Endothelial cell of umbilical vein (primary cell): Measurements from ENCODE around the gene ARL2BP. TPM values are rescaled to one million over a fixed set of nuclear protein-coding genes. Genes with fewer than 3 reads are reported as not detected.

ENCODE experiments used
- BruUV-seq: library from RNA; stranded (reverse); fragments of 400-500 nt; replicated peaks from 2 replicates; lab custom pipeline; 2021; lab: Mats Ljungman, UMichigan
- CTCF ChIA-PET: fragments of 300-600, 350-600 bp; sonication (Branson Sonifier 250); formaldehyde crosslinking; loops from one replicate; lab custom pipeline; 2021; ENCODE audit warnings: antibody characterized with exemption, inconsistent platforms; lab: Charles Lee
- POLR2A ChIA-PET: fragments of 300-600, 350-600 bp; sonication (Branson Sonifier 250); formaldehyde crosslinking; loops from one replicate; lab custom pipeline; 2021; ENCODE audit warnings: antibody characterized with exemption, inconsistent platforms; lab: Charles Lee
- DNase-seq: peaks from one replicate; pipeline ENCODE4 v3.0.0-alpha.2; 2011; ENCODE audit warnings: low read depth, low spot score
- FAIRE-seq: peaks from 2 replicates; lab custom pipeline; 2011; peaks lifted over from hg19 to GRCh38; lab: Jason Lieb, UNC
- H2AFZ ChIP-seq: 2 replicates; pipeline ENCODE4 v1.6.0; 2012; ENCODE audit warnings: low read depth, low read length, control low read depth, inconsistent platforms
- H3K27ac ChIP-seq: 2 replicates; pipeline ENCODE4 v1.5.1; 2011; ENCODE audit warnings: low read depth, mild to moderate bottlenecking, control low read depth, low read length, moderate library complexity; ENCODE audit not compliant: insufficient read depth
- H3K27me3 ChIP-seq, 2 experiments: 2 replicates each; pipeline versions ENCODE4 v1.6.0 to v1.6.1; 2011; ENCODE audit warnings: low read length in 2 of 2, mixed read lengths in 1 of 2; ENCODE audit not compliant: control insufficient read depth in 2 of 2, insufficient read depth in 2 of 2
- H3K36me3 ChIP-seq, 2 experiments: 2 replicates in 1 of 2; 3 replicates in 1 of 2; pipeline ENCODE4 v1.5.1; 2011; ENCODE audit warnings: low read length in 2 of 2, mild to moderate bottlenecking in 1 of 2, moderate library complexity in 1 of 2; ENCODE audit not compliant: control insufficient read depth in 2 of 2, insufficient read depth in 2 of 2; ENCODE audit errors: extremely low read depth in 1 of 2
- H3K4me1 ChIP-seq: 3 replicates; pipeline ENCODE4 v1.5.1; 2011; ENCODE audit warnings: mild to moderate bottlenecking, low read length; ENCODE audit not compliant: control insufficient read depth, insufficient read depth; ENCODE audit errors: extremely low read depth
- H3K4me2 ChIP-seq: 2 replicates; pipeline ENCODE4 v1.6.1; 2011; ENCODE audit warnings: low read length, control low read depth, mixed read lengths; ENCODE audit not compliant: insufficient read depth
- H3K4me3 ChIP-seq, 3 experiments: fragments of 200-600 bp in 1 of 3; sonication (generic), shearing (Covaris generic) in 1 of 3; replicated peaks in 1 of 3; 2 replicates each; pipeline ENCODE4 v1.5.1; 2011 to 2016; ENCODE audit warnings: control low read depth in 3 of 3, low read length in 3 of 3, mild to moderate bottlenecking in 2 of 3, inconsistent platforms in 1 of 3, low read depth in 1 of 3, moderate library complexity in 1 of 3; ENCODE audit not compliant: insufficient read depth in 1 of 3
- H3K79me2 ChIP-seq: 2 replicates; pipeline ENCODE4 v1.6.0; 2012; ENCODE audit warnings: low read length, inconsistent platforms; ENCODE audit not compliant: control insufficient read depth, insufficient read depth
- H3K9ac ChIP-seq: replicated peaks from 2 replicates; pipeline ENCODE3; 2011; ENCODE audit warnings: low read length, control low read depth; ENCODE audit not compliant: insufficient read depth; ENCODE audit errors: extremely low read depth
- H3K9me1 ChIP-seq: replicated peaks from 3 replicates; pipeline ENCODE4 v1.6.0; 2011; ENCODE audit warnings: mild to moderate bottlenecking, low read length; ENCODE audit not compliant: control insufficient read depth, insufficient read depth; ENCODE audit errors: extremely low read depth
- H3K9me3 ChIP-seq: replicated peaks from 2 replicates; pipeline ENCODE4 v1.5.1; 2012; ENCODE audit warnings: low read length, inconsistent platforms; ENCODE audit not compliant: control insufficient read depth, insufficient read depth
- H4K20me1 ChIP-seq: replicated peaks from 2 replicates; pipeline ENCODE3; 2011; ENCODE audit warnings: mild to moderate bottlenecking, low read length; ENCODE audit not compliant: control insufficient read depth, insufficient read depth; ENCODE audit errors: extremely low read depth
- EZH2 ChIP-seq: IDR thresholded peaks from 2 replicates; pipeline ENCODE4 v1.6.1; 2012; ENCODE audit warnings: borderline replicate concordance, low read depth, mild to moderate bottlenecking, moderate library complexity, low read length, inconsistent platforms; ENCODE audit not compliant: severe bottlenecking
- FOS ChIP-seq: IDR thresholded peaks from 2 replicates; pipeline ENCODE4 v1.6.1; 2011; ENCODE audit warnings: mild to moderate bottlenecking, low read length, moderate library complexity, borderline replicate concordance; ENCODE audit not compliant: insufficient read depth
- GATA2 ChIP-seq: IDR thresholded peaks from 2 replicates; pipeline ENCODE4 v1.7.0; 2011; ENCODE audit warnings: low read depth, mild to moderate bottlenecking, moderate library complexity, mixed read lengths, low read length; ENCODE audit not compliant: insufficient read length, insufficient read depth
- JUN ChIP-seq: IDR thresholded peaks from 2 replicates; pipeline ENCODE4 v1.6.1; 2011; ENCODE audit warnings: borderline replicate concordance, low read depth; ENCODE audit not compliant: insufficient read length, insufficient read depth
- MYC ChIP-seq: IDR thresholded peaks from one replicate; pipeline ENCODE4 v1.6.1; 2011; ENCODE audit warnings: mild to moderate bottlenecking, low read depth, low read length
- POLR2A ChIP-seq: IDR thresholded peaks from 2 replicates; pipeline ENCODE4 v1.6.1; 2012; ENCODE audit warnings: low read depth, mild to moderate bottlenecking, control low read depth, low read length
- POLR2AphosphoS5 ChIP-seq: IDR thresholded peaks from 2 replicates; pipeline ENCODE4 v1.6.1; 2012; ENCODE audit warnings: low read depth, mild to moderate bottlenecking, control low read depth, low read length, moderate library complexity; ENCODE audit not compliant: insufficient read depth
- dilution Hi-C: fragments of 300-500 bp; cut with MboI; formaldehyde crosslinking; loops from one replicate; pipeline ENCODE4 v1.15.0; 2019; ENCODE audit warnings: low sequenced_read_pairs; ENCODE audit not compliant: extremely low pct_ligation_motif_present
- intact Hi-C: fragments of 100-400 bp; cut with micrococcal nuclease; formaldehyde crosslinking; loops from one replicate; pipeline ENCODE4 v1.10.0; 2022
- polyA plus RNA-seq, 4 experiments: library from polyadenylated mRNA; depleted of rRNA in 3 of 4; stranded (reverse) in 3 of 4; unstranded in 1 of 4; fragments of >200 nt; gene quantifications; 2 replicates each; pipeline versions ENCODE4 v1.2.1 to v1.2.3, GENCODE V29; 2011 to 2012; ENCODE audit warnings: missing spikeins in 1 of 4
- total RNA-seq: library from RNA; stranded (reverse); gene quantifications from 2 replicates; pipeline ENCODE4 v1.2.3, GENCODE V29; 2021
- TF ChIP-seq, protein P1 (sequence below), 2 donors: IDR thresholded peaks; 1 replicate in 1 of 2; 2 replicates in 1 of 2; pipeline ENCODE4 v1.5.1; 2011; ENCODE audit warnings: low read length in 2 of 2, mild to moderate bottlenecking in 2 of 2, moderate library complexity in 2 of 2, control low read depth in 1 of 2, inconsistent platforms in 1 of 2, low read depth in 1 of 2; ENCODE audit not compliant: insufficient read depth in 1 of 2; ENCODE audit errors: extremely low read depth in 1 of 2
- TF ChIP-seq, protein P2 (sequence below): IDR thresholded peaks from 2 replicates; pipeline ENCODE4 v1.6.1; 2011; ENCODE audit not compliant: insufficient read depth, insufficient read length

The ARL2BP gene
- total and polyA plus RNA-seq, 2 donors (not counting 3 experiments of a cell fraction or from before 2014, with no cell fraction given), result 80.4 to 111 TPM

DNA sequence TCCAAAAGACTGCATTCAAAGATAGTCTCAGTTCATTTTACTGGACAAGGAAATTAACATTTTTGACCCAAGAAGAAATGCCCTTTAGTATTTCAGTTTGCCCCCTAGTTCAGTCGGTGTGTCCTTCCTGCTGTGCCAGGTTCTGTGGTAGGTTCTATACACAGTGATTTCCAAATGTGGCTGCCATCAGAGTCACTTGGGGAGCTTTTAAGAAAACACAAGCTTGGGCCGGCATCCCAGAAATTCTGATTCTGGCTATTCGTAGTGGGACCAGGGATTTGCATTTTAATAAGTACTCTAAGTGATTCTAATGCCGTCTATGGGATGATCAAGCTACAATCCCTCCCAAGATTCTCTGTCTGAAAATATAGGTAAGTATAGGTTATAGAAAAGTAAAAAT is 48.8 kb upstream of the ARL2BP start:
- no peak overlapping the region for H3K4me2 ChIP-seq
- no peak overlapping the region for H2AFZ ChIP-seq
- no peak for FAIRE-seq
- dilution Hi-C loops, result no loop called here
- no peaks in the 10 kb centered on the region for H3K27me3 ChIP-seq
- ChIA-PET POLR2A (no interaction called here), CTCF (no interaction called here)
- DNase-seq, result no peak
- peaks cover 63% of the 10 kb centered on the region for H3K79me2 ChIP-seq
- H3K9me3 ChIP-seq, result no peaks in the 10 kb centered on the region
- H4K20me1 ChIP-seq, result no peaks in the 10 kb centered on the region
- BruUV-seq, result no TSS peak
- intact Hi-C loops, result no loop called here
- no peak overlapping the region for H3K27ac ChIP-seq
- H3K36me3 ChIP-seq, result no peaks in the 10 kb centered on the region
- TF ChIP-seq FOS, result no peak
- TF ChIP-seq GATA2, result no peak
- no peak for TF ChIP-seq EZH2
- no peak for TF ChIP-seq POLR2AphosphoS5
- TF ChIP-seq, protein P1, sequence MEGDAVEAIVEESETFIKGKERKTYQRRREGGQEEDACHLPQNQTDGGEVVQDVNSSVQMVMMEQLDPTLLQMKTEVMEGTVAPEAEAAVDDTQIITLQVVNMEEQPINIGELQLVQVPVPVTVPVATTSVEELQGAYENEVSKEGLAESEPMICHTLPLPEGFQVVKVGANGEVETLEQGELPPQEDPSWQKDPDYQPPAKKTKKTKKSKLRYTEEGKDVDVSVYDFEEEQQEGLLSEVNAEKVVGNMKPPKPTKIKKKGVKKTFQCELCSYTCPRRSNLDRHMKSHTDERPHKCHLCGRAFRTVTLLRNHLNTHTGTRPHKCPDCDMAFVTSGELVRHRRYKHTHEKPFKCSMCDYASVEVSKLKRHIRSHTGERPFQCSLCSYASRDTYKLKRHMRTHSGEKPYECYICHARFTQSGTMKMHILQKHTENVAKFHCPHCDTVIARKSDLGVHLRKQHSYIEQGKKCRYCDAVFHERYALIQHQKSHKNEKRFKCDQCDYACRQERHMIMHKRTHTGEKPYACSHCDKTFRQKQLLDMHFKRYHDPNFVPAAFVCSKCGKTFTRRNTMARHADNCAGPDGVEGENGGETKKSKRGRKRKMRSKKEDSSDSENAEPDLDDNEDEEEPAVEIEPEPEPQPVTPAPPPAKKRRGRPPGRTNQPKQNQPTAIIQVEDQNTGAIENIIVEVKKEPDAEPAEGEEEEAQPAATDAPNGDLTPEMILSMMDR (IDR thresholded peaks at IDR 0.05; ENCODE audit: extremely low read depth in 1 of 2, insufficient read depth in 1 of 2, low read depth in 1 of 2, low read length in 2 of 2), result no peak
- TF ChIP-seq, protein P2, sequence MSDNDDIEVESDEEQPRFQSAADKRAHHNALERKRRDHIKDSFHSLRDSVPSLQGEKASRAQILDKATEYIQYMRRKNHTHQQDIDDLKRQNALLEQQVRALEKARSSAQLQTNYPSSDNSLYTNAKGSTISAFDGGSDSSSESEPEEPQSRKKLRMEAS, result no peak
- no peak for TF ChIP-seq MYC
- TF ChIP-seq JUN, result no peak
- no peak for TF ChIP-seq POLR2A
- no peak overlapping the region for H3K9ac ChIP-seq
- H3K4me1 ChIP-seq, result peaks cover 45% of the 10 kb centered on the region
- H3K4me3 ChIP-seq, result no peak overlapping the region
- H3K9me1 ChIP-seq, result no peaks in the 10 kb centered on the region
